ENCODE results near the gene TTK. TPM values are rescaled to one million over a fixed set of nuclear protein-coding genes. Genes with fewer than 3 reads are reported as not detected.
"Not testable (repeated sequence)": the region's sequence is repeated elsewhere in the genome, so short reads cannot be mapped to it uniquely, and the experiment has no call there.

The TTK gene
- total and polyA plus RNA-seq, 4 donors = 0.45 to 1.6 (median 0.84) TPM; not detected in 1

- ATAC-seq (ENCODE audit: low FRiP score) (no peak), DNase-seq (no peak)
- 75 to 83% methylated on average over 2 of the region's 2 CpGs for WGBS, 2 donors
- no peaks in the 10 kb centered on the region for H3K27me3 ChIP-seq (ENCODE audit: control insufficient read depth in 1 of 2, insufficient read depth in 2 of 2, low read length in 1 of 2)
- intact Hi-C loops (cut with DNase I) = no loop called here
- no peak overlapping the region for H3K4me3 ChIP-seq (ENCODE audit: low read length in 2 of 2)
- no peak overlapping the region for H3K27ac ChIP-seq (ENCODE audit: low read depth in 1 of 2, low read length in 2 of 2)
- H3K4me1 ChIP-seq (ENCODE audit: control insufficient read depth in 1 of 2, insufficient read depth in 2 of 2, low read length in 2 of 2) = no peaks in the 10 kb centered on the region
- H3K36me3 ChIP-seq (ENCODE audit: control insufficient read depth in 1 of 2, insufficient read depth in 2 of 2, low read length in 1 of 2) = no peaks in the 10 kb centered on the region
- no peaks in the 10 kb centered on the region for H3K9me3 ChIP-seq (ENCODE audit: control insufficient read depth, low read length)
These were observed 5.8 kb downstream of the TTK start for GRCh38 chr6:80010288-80010687.

- intact Hi-C loops (cut with DNase I) = no loop called here
- no peaks in the 10 kb centered on the region for H3K27me3 ChIP-seq (ENCODE audit: control insufficient read depth in 1 of 2, insufficient read depth in 2 of 2, low read length in 1 of 2)
- no peak overlapping the region for H3K27ac ChIP-seq (ENCODE audit: low read depth in 1 of 2, low read length in 2 of 2)
- DNase-seq (no peak), ATAC-seq (ENCODE audit: low FRiP score) (no peak)
- H3K4me3 ChIP-seq (ENCODE audit: low read length in 2 of 2) = no peak overlapping the region
- no peaks in the 10 kb centered on the region for H3K9me3 ChIP-seq (ENCODE audit: control insufficient read depth, low read length)
- 70 to 74% methylated on average over 2 of the region's 2 CpGs for WGBS, 2 donors
- no peaks in the 10 kb centered on the region for H3K36me3 ChIP-seq (ENCODE audit: control insufficient read depth in 1 of 2, insufficient read depth in 2 of 2, low read length in 1 of 2)
- H3K4me1 ChIP-seq (ENCODE audit: control insufficient read depth in 1 of 2, insufficient read depth in 2 of 2, low read length in 2 of 2) = no peaks in the 10 kb centered on the region
These were observed 11.5 kb downstream of the TTK start for GRCh38 chr6:80015839-80016435.

- Histone ChIP-seq H3K36me3 (ENCODE audit: control insufficient read depth in 1 of 2, insufficient read depth in 2 of 2, low read length in 1 of 2) (no peaks in the 10 kb centered on the region), H3K27ac (ENCODE audit: low read depth in 1 of 2, low read length in 2 of 2) (no peak overlapping the region), H3K4me3 (ENCODE audit: low read length in 2 of 2) (no peak overlapping the region), H3K4me1 (ENCODE audit: control insufficient read depth in 1 of 2, insufficient read depth in 2 of 2, low read length in 2 of 2) (no peaks in the 10 kb centered on the region), H3K27me3 (ENCODE audit: control insufficient read depth in 1 of 2, insufficient read depth in 2 of 2, low read length in 1 of 2) (no peaks in the 10 kb centered on the region), H3K9me3 (ENCODE audit: control insufficient read depth, low read length) (no peaks in the 10 kb centered on the region)
- ATAC-seq (ENCODE audit: low FRiP score) (no peak), DNase-seq (no peak)
- intact Hi-C loops (cut with DNase I) = no loop called here
- 92 to 93% methylated on average over 7 of the region's 7 CpGs for WGBS, 2 donors
These were observed 16.1 kb downstream of the TTK start for GRCh38 chr6:80020381-80021120.

- DNase-seq (no peak), ATAC-seq (ENCODE audit: low FRiP score) (no peak)
- intact Hi-C loops (cut with DNase I) = no loop called here
- 95 to 96% methylated on average over 3 of the region's 3 CpGs for WGBS, 2 donors
- H3K27me3 ChIP-seq (ENCODE audit: control insufficient read depth in 1 of 2, insufficient read depth in 2 of 2, low read length in 1 of 2) = no peaks in the 10 kb centered on the region
- H3K9me3 ChIP-seq (ENCODE audit: control insufficient read depth, low read length) = no peaks in the 10 kb centered on the region
- no peaks in the 10 kb centered on the region for H3K4me1 ChIP-seq (ENCODE audit: control insufficient read depth in 1 of 2, insufficient read depth in 2 of 2, low read length in 2 of 2)
- no peak overlapping the region for H3K27ac ChIP-seq (ENCODE audit: low read depth in 1 of 2, low read length in 2 of 2)
- H3K36me3 ChIP-seq (ENCODE audit: control insufficient read depth in 1 of 2, insufficient read depth in 2 of 2, low read length in 1 of 2) = no peaks in the 10 kb centered on the region
- no peak overlapping the region for H3K4me3 ChIP-seq (ENCODE audit: low read length in 2 of 2)
These were observed 16.7 kb downstream of the TTK start for GRCh38 chr6:80021131-80021530.

DNA sequence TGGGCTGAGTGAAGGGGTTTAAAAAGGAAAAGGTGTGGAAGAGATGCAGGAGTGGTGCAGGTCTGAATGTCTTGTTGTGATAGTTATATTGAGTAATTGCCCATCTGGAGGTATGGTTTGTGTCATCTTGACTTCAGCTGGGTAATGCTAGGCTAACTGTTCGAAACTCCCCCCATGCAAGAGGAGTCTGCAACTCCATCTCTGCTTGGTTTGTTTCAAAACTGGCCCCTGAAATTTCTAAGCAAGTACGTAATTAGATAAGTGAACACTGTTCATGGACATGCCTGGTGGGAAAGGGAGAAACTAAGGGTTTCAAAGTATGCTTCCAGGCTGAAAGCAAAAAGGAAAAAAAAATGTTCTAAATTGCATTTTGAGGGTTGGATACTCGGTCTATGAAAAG is 17.1 kb downstream of the TTK start:
- DNase-seq = no peak
- Histone ChIP-seq H3K4me1 (ENCODE audit: control insufficient read depth in 1 of 2, insufficient read depth in 2 of 2, low read length in 2 of 2) (no peaks in the 10 kb centered on the region), H3K36me3 (ENCODE audit: control insufficient read depth in 1 of 2, insufficient read depth in 2 of 2, low read length in 1 of 2) (no peaks in the 10 kb centered on the region), H3K27ac (ENCODE audit: low read depth in 1 of 2, low read length in 2 of 2) (no peak overlapping the region), H3K27me3 (ENCODE audit: control insufficient read depth in 1 of 2, insufficient read depth in 2 of 2, low read length in 1 of 2) (no peaks in the 10 kb centered on the region), H3K4me3 (ENCODE audit: low read length in 2 of 2) (no peak overlapping the region), H3K9me3 (ENCODE audit: control insufficient read depth, low read length) (no peaks in the 10 kb centered on the region)
- intact Hi-C loops (cut with DNase I) = no loop called here
- ATAC-seq (ENCODE audit: low FRiP score) = no peak
- WGBS, 2 donors = 87 to 91% methylated on average over 3 of the region's 3 CpGs

GRCh38 chr6:80022803-80023202 is 18.4 kb downstream of the TTK start:
- no peaks in the 10 kb centered on the region for H3K9me3 ChIP-seq (ENCODE audit: control insufficient read depth, low read length)
- H3K4me1 ChIP-seq (ENCODE audit: control insufficient read depth in 1 of 2, insufficient read depth in 2 of 2, low read length in 2 of 2) = no peaks in the 10 kb centered on the region
- WGBS, 2 donors = 85 to 91% methylated on average over 4 of the region's 4 CpGs
- H3K36me3 ChIP-seq (ENCODE audit: control insufficient read depth in 1 of 2, insufficient read depth in 2 of 2, low read length in 1 of 2) = no peaks in the 10 kb centered on the region
- no peak overlapping the region for H3K27ac ChIP-seq (ENCODE audit: low read depth in 1 of 2, low read length in 2 of 2)
- intact Hi-C loops (cut with DNase I) = no loop called here
- DNase-seq (no peak), ATAC-seq (ENCODE audit: low FRiP score) (no peak)
- no peaks in the 10 kb centered on the region for H3K27me3 ChIP-seq (ENCODE audit: control insufficient read depth in 1 of 2, insufficient read depth in 2 of 2, low read length in 1 of 2)
- no peak overlapping the region for H3K4me3 ChIP-seq (ENCODE audit: low read length in 2 of 2)

GRCh38 chr6:80028589-80028988 is 24.1 kb downstream of the TTK start:
- DNase-seq (no peak), ATAC-seq (ENCODE audit: low FRiP score) (no peak)
- WGBS, 2 donors = 84 to 94% methylated on average over 3 of the region's 3 CpGs
- intact Hi-C loops (cut with DNase I) = no loop called here
- no peaks in the 10 kb centered on the region for H3K36me3 ChIP-seq (ENCODE audit: control insufficient read depth in 1 of 2, insufficient read depth in 2 of 2, low read length in 1 of 2)
- H3K27me3 ChIP-seq (ENCODE audit: control insufficient read depth in 1 of 2, insufficient read depth in 2 of 2, low read length in 1 of 2) = no peaks in the 10 kb centered on the region
- H3K9me3 ChIP-seq (ENCODE audit: control insufficient read depth, low read length) = no peaks in the 10 kb centered on the region
- no peak overlapping the region for H3K27ac ChIP-seq (ENCODE audit: low read depth in 1 of 2, low read length in 2 of 2)
- no peak overlapping the region for H3K4me3 ChIP-seq (ENCODE audit: low read length in 2 of 2)
- H3K4me1 ChIP-seq (ENCODE audit: control insufficient read depth in 1 of 2, insufficient read depth in 2 of 2, low read length in 2 of 2) = no peaks in the 10 kb centered on the region

DNA sequence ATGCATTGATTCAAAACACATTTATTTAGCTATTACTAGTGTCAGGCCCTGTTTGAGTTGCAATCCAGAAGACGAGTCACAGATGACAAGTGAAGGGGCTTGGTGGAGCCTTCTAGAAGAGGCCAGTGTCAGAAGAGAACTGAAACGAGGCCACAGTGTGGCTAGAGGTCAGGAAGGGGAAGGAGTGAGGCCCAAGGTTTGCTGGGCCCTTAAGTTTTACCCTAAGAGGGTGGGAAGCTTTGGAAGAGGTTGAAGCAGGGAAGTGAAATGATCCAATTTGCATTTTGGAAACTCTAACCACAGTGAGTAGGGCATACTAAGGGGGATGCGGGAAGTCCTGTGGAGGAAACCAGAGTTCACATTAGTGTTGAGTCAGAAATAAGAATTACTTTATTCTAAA is 25.0 kb downstream of the TTK start:
- DNase-seq = no peak
- Histone ChIP-seq H3K9me3 (ENCODE audit: control insufficient read depth, low read length) (no peaks in the 10 kb centered on the region), H3K27me3 (ENCODE audit: control insufficient read depth in 1 of 2, insufficient read depth in 2 of 2, low read length in 1 of 2) (no peaks in the 10 kb centered on the region), H3K27ac (ENCODE audit: low read depth in 1 of 2, low read length in 2 of 2) (no peak overlapping the region), H3K36me3 (ENCODE audit: control insufficient read depth in 1 of 2, insufficient read depth in 2 of 2, low read length in 1 of 2) (no peaks in the 10 kb centered on the region), H3K4me1 (ENCODE audit: control insufficient read depth in 1 of 2, insufficient read depth in 2 of 2, low read length in 2 of 2) (no peaks in the 10 kb centered on the region), H3K4me3 (ENCODE audit: low read length in 2 of 2) (no peak overlapping the region)
- intact Hi-C loops (cut with DNase I) = no loop called here
- ATAC-seq (ENCODE audit: low FRiP score) = no peak
- WGBS, 2 donors = 81 to 83% methylated on average over 3 of the region's 3 CpGs

DNA sequence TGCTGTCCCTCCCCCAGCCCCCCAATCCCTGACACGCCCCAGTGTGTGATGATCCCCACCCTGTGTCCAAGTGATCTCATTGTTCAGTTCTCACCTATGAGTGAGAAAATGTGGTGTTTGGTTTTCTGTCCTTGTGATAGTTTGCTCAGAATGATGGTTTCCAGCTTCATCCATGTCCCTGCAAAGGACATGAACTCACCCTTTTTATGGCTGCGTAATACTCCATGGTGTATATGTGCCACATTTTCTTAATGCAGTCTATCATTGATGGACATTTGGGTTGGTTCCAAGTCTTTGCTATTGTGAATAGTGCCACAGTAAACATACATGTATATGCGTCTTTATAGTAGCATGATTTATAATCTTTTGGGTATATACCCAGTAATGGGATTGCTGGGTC is 43.8 kb downstream of the TTK start:
- H3K27me3 ChIP-seq (ENCODE audit: control insufficient read depth in 1 of 2, insufficient read depth in 2 of 2, low read length in 1 of 2); H3K27ac ChIP-seq (ENCODE audit: low read depth in 1 of 2, low read length in 2 of 2); H3K4me3 ChIP-seq (ENCODE audit: low read length in 2 of 2); H3K36me3 ChIP-seq (ENCODE audit: control insufficient read depth in 1 of 2, insufficient read depth in 2 of 2, low read length in 1 of 2); H3K9me3 ChIP-seq (ENCODE audit: control insufficient read depth, low read length); H3K4me1 ChIP-seq (ENCODE audit: control insufficient read depth in 1 of 2, insufficient read depth in 2 of 2, low read length in 2 of 2); ATAC-seq (ENCODE audit: low FRiP score); intact Hi-C loops (cut with DNase I); DNase-seq: not testable (repeated sequence)
- WGBS, 2 donors = 93 to 95% methylated on average over 3 of the region's 3 CpGs

Measured in aorta (tissue), 5 donors.